ENCODE measurements around the gene C1QTNF6.

The C1QTNF6 gene

GRCh38 chr22:37141971-37142370, 46.1 kb downstream of the C1QTNF6 start:
- DNase-seq (ENCODE audit: low spot score): no peak

DNA sequence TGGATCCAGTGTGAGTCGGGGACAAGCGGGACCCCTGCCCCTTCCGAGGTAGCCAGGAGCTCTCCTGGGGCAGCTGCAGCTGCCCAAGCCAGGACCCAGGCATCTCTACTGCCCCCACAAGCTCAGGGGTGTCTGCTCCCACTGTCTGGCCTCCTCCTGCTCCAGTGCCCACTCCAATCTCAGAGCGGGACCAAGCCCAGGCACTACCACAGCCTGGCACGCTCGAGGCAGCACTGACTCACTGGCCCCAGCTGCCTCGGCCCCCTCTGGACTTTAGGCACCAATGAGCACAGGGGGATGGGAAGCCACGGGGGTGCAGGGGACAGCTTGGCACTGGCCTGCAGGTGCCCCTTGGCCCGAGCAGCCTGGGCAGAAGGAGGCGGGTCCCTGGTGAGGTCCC, 46.6 kb downstream of the C1QTNF6 start:
- DNase-seq (ENCODE audit: low spot score): no peak

- DNase-seq (ENCODE audit: low spot score): no peak
These were observed 47.2 kb downstream of the C1QTNF6 start for GRCh38 chr22:37140686-37141323.

GRCh38 chr22:37139762-37140161, 48.3 kb downstream of the C1QTNF6 start:
- DNase-seq (ENCODE audit: low spot score): no peak

DNA sequence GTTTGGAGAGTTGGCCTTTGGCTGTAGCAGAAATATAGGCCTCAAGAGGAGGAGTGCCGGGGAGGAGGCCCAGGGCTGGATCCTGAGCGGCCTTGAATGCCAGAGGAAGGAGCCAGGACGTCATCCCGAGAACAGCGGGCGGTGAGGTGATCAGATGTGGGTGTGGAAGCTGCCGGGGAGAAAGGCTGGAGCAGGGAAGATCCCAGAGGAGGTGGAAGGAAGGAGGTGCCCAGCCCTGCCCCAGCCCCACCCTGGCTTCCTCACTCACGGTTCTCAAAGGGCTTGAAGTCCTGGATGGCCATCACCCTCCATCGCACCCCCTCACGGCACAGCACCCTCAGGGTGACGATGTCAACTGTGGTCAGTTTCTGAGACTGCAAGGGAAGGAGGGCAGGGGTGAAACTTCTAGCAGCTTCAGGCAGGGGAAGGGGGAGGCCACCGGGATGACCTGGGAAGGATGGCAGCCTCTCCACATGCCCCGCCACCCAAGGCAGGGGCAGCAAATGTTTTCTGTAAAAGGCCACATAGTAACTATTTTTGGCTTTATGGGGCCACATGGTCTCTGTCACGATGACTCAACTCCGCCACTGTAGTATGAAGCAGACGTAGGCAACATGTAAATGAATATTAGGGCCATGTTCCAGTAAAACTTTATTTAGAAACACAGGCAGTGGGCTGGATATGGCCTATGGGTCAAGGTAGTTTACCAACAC, 49.0 kb downstream of the C1QTNF6 start:
- DNase-seq (ENCODE audit: low spot score): no peak

- DNase-seq (ENCODE audit: low spot score): no peak
These were observed 50.0 kb downstream of the C1QTNF6 start for GRCh38 chr22:37137903-37138665.

- DNase-seq (ENCODE audit: low spot score): no peak
These were observed 50.9 kb downstream of the C1QTNF6 start for GRCh38 chr22:37137131-37137530.

GRCh38 chr22:37135023-37135422, 53.0 kb downstream of the C1QTNF6 start:
- no peak for DNase-seq (ENCODE audit: low spot score)

- DNase-seq (ENCODE audit: low spot score): no peak
These were observed 54.6 kb downstream of the C1QTNF6 start for GRCh38 chr22:37133304-37134018.

- DNase-seq (ENCODE audit: low spot score): no peak
These were observed 55.3 kb downstream of the C1QTNF6 start for GRCh38 chr22:37132773-37133172.
